HG03520 (cell line): Measurements from ENCODE around the gene TUSC2.
A peak's percentile ranks its signal among the peaks of the same experiment; 100 is the strongest.

Source experiments
- ATAC-seq: cut with Tn5 transposase; IDR thresholded peaks from one replicate; pipeline ENCODE4 v1.9.1; 2021; ENCODE audit warnings: mild to moderate bottlenecking, moderate library complexity; ENCODE audit not compliant: unreplicated experiment

TUSC2 gene, protein sequence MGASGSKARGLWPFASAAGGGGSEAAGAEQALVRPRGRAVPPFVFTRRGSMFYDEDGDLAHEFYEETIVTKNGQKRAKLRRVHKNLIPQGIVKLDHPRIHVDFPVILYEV

DNA sequence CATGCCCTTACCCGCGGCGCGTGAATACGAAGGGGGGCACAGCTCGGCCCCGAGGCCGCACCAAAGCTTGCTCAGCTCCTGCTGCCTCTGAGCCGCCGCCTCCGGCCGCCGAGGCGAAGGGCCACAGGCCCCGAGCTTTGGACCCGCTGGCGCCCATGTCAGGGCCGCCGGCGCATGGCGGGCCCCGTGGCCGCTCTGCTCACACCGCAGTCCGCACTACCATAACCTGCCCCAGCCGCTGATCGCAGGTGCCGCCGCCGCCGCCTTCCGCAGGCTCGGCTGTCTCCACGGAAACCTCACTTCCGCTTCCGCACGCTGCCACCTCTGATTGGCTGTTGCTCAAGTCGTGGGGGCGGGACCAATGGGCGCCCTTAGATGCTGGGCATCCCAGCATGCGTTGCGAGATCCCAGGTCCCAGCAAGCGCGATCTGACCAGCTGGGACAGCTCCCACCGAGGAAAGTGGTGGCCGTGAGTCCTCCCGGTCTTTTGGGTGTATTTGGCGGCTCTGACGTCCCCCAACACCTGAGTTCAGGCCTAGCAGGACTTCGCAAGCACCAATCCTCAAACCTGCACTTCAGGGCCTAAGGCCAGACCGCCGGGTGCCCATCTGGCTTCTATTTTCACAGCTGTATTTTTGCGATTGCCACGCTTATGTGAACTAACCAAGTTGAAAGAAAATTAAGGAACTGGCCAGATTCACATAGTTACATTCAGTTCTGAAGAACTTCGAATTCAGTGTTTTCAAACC, at the start of gene TUSC2:
Gene TUSC2 (minus strand): TSS at position 281 of the 749 bp plus-strand sequence. CDS start 124 bp downstream, at position 157.
- ATAC-seq = peak; percentile 72

DNA sequence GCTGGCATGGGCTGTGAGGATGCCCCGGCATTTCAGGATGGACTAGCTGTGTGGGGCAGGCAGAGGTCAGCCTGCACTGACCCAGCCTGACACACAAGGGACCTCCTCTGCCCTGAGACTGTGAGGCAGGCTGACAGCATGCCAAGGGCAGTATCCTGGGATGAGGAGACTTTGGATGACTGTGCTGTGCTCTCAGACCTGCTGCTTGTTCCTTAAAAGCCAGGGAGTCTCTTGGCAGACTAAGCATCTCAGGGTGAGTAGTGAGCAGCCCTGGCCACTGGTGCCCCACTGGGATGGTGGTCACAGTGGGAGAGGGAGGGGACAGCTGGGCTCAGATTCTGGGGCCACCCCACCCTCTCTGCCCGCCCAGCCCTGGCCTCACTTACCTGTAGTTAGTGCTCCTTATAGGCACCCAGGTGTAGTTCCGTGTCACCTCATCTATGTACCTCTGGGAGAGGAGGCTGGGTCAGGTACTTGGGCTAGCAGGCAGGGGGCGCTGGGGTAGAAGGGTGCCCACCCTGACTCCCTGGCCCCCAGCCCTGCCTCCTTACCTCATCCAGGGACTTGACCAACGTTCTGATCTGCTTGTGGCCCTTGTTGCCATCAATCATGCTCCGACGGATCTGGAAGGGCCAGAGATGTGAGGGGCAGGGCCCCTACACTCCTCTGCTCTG, 47.4 kb upstream of the TUSC2 start:
- ATAC-seq = no peak

DNA sequence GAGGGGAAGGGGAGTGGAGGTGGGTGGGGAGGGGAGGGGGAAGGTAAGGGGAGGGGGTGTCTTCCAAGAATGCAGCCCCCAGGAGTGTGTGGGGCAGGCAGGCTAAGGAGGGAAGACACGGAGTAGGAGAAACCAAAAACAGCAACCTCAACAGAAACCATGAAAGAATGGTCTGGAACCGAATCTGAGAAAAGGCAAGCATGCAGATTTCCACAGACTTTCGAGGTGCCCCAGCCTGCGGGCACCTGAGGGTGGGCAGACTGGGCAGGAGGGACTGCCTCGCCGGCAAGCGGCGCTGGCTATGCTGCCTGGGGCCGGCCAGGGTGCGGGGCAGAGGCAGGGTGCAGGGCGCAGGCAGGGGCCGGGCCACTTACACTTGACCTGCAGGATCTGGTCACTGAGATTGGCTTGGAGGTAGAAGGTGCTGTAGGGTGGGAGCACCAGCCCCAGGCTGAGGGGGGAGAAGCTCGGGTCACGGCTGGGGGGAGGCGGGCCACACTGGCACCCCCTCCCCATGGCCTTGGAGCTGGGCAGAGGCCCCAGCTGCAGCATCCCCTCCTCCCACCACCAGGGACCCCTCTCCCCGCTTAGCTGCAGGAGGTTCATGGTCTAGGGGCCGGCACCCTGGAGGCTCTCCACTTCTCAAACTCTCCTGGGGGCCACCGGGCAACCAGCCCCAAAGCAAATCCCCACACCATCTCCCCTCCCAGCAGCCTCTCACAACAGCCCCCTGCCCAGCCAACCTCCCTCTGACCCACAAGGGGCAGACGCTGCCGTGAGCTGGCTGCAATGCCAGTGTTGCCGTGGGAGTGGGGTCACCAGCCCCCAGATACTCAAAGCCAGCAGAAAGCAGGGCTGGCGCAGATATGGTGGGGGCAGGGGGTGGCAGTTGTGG, 46.6 kb upstream of the TUSC2 start:
- ATAC-seq = no peak

DNA sequence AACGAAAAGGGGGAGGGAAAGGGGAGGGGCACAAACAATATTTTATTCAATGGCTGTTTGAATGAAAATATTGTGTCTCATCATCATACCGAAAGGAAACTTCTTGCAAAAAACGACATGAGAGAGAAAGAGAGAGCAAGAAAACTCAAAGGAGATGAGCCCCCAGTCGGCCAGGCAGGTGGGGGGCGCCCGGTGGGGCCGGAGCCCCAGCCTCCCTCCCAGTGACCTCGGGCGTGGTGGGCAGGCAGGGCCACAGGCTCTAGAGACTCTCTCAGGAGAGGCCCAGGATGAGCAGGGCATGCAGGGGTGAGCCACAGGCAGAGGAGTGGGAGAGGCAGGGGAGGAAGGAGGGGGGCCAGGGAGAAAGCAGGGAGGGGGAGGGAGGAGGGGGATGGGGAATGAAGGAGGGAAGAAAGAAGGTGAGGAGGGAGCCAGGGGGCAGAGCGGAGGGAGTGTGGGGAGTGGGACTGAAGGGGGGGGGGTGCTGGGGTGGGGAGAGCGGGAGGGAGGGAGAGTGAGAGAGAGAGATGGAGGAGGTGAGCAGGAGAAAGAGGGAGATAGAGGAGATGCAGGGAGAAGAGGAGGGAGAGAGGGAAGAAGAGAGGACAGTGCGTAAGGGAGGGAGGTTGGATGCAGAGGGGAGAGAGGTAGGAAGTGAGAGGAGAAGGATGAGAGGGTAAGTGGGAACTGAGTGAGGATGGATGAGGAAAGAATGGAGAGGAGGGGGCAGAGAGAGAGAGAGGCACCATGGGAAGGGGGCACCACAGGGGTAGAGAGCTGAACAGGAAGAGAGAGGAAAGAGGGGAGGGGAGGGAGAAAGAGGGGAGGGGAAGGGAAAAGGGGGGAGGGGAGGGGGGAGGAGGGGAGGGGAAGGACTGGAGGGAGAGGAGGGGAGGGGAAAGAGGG, 45.4 kb upstream of the TUSC2 start:
- ATAC-seq = no peak

DNA sequence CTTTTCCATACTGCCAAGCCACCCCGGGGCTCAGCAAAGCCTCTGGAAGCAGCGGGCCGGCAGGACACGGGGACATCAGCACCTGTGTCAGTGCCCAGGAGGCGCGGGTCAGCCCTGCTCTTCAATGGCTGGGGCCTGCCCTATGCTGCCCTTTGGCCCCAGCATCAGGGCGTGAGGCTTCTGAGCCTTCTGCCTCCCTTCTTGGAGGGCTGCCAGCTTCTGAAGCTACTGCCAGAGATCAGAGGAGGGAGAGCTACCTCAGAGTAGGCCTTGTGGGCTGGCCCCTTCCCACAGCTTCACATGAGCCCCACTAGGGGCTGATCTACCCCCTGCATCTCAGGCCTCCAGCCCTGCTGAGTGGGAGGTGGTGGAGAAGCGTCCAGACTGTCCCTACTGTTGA, 44.3 kb upstream of the TUSC2 start:
- ATAC-seq = no peak

DNA sequence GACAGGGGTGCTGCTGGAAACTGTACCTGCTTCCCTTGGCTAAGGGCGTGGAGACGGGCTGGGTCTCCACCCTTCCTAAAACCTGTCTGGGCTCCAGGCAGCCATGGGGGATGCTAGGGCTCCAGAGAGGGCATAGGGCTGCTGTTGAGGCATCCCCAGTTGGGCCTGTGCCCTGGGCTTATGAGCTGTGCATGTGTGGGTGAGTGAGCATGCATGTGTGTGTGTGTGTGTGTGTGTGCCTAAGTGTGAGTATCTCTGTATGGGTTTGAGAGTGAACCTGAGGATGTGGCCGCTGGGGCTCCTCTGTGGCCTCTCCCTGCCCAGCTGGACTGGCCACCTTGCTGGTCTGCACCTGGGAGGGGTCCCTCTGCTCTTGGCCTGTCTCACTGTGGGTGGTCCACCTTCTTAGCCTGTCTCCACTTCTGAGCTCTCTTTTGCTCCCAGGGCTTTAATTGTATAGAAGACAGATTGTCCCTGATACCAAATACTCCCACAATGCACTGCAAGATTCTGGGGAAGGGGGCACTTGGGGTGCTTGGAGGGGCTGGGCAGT, 43.2 kb upstream of the TUSC2 start:
- no peak for ATAC-seq

DNA sequence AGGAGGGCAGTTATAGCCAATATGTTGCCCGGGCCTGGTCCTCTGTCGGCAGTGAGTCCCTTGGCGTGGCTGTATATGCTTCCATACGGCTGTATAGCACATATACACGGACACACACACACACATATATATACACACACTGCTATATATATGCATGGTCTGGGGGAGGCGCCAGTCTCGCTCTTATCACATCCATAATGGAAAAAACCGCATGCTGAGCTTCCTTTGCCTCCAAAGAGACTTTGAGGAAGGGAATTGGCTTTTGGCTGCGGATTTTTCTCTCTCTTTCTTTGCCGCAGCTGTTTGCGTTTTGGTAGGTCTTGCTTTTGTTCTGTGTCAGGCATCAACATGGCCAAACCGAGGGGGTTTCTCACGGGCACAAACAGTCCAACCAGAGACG, 42.6 kb upstream of the TUSC2 start:
- no peak for ATAC-seq

DNA sequence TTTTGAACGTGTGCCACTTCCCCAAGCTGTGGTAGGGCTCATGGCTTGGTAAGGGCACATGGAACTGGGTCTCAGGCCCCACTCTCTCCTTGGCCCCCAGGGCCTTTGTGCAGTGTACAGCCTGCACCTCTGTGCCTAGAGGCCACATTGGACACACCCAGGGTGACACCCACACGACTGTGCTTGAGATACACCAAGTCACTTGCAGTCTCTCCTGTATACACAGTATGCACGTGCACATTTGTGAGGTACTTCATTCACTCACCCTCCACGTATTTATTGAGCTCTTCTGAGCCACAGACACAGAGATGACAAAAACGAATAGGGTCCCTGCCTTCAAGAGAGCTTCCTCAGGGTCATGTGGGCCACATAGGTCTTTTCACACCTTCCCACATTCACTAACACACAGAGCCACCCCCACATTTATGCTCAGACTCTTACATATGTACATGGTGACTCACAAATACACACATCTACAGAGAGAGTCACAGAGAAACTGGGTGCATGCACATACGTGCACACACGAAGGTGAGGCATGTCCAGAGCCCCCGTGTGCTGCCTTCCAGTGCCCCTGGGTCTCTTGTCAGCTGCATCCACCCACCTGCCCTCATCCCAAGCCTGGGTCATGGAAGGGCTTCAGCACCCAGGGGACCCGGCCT, 41.1 kb upstream of the TUSC2 start:
- ATAC-seq = no peak

DNA sequence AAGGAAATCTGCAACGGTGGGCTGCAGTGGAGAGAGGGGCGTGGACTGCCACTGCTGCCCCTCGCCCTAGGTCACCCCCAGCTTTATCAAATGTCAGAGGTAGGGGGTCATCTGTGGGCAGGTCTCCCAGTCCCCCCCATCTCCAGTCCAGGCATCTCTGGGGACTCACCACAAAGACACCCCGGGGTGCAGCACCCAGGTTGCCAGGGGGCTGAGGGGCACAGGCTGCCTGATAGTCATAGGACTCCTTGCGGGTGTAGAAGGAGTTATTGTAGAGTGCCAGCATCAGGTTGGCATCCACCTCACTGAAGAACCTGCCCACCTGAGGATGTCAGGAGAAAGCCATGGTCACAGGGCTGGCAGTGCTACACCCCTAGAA, 37.8 kb upstream of the TUSC2 start:
- ATAC-seq = no peak

DNA sequence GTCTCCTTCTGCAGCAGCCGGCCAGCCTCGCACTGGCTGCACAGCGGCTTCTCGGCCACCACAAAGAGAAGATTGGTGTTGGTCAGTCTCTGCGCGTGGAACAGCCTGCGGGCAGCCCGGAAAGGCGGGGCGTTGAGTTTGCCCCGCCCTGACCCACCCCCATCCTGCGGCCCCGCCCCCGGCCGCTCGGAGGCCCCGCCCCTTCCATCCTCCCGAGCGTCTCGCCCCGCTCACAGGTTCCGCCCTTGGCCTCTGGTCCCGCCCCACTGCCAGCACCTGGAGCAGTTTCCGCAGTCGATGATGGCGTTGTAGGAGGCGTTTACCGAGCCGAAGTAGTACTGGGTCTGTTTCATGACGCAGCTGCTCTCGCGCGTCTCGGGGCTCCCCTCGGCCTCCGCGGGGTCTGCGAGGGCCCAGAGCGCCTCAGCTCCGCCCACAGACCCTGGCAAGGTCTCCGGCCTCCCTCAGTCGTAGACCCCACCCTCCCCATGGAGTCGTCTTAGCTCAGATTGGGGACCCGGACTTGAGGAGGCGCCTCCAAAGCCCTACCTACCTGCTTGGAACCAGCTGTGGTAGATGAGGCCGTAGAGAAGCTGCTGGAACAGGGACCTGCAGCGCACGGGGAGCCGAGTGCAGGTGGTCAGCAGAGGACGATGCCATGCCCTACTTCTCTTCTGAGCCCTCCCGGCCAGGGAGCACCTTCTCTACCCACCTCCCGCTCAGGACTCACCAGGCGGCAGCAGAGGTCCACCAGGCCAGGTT, 37.2 kb upstream of the TUSC2 start:
- ATAC-seq = peak; percentile 85

DNA sequence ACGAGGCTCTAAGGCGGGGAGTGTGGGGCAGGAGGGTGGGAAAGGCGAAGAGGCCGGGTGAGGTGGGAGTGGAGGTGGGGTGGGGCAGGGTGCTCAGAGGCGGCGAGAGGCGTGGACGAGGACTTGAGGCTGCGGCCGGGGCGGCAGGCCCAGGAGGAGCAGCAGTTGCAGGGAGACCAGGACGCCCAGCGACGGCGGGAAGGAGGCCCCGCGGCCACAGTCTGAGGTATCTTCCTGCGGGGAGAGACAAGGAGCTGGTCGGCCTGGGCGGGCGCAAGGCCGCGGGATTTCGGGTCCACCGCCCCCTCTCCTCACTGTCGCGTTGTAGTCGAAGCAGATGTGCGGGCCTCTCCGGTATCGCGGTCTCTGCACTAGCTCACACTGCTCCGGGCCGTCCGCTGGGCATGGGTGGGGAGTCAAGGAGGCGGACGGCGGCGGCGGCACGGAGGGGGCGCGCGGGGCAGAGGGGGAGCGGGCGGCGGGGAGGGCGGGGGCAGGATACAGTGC, 36.6 kb upstream of the TUSC2 start:
- ATAC-seq = no peak

DNA sequence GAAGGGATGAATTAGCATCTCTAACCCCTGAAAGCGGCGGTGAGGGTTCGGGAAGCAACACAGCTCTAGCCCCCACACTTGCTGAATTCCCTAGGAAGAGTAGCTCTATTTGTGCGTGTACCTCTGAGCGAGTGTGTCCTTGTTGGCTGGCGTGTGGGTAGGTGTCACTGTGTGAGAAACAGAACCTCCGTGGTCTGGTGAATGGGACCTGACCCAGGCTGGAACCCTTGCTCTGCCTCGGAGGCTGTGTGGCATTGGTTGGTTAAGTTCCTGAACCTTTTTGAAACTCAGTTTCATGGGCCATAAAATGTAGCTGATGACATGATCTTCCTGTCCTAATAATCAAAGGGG, 31.7 kb upstream of the TUSC2 start:
- ATAC-seq = peak; percentile 6

DNA sequence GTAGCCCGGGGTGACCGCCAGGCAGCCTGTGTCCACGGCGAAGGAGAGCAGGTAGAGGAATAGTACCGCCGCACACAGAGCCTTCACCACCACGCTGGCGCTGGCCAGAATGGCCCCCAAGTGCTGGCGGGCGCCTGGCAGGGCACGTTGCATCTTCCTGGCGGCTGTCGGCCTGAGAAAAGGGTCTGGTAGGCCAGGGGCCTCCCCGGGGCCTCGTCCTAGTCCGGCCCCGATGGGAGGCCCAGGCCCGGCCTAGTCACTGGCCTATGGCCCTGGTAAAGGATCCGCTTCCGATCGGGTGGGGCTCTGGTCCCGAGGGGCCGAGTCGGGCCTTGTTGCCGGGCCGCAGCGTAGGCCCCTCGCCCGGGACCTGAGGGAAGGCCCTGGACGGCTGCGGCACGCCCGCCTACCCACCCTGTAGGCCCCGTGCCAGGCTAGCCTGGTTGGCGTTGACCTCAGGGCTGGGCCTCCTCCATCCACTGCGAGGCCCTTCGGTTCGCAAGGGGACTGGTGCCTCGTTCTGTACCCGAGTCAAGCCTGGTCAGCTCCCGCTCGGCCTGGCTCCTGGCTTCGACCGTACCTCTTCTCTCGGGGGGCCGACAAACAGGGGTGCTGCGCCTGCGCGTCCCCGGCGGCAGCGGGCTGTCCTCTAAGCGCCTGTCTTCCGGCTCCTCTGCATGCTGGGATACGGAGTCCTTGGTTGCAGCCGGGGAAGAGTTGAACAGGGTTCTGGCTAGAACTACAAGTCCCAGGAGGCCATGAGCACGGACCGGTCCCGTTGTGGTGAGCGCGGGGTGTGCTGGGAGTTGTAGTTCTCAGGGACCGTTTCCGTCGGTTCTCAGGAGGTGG, 31.1 kb upstream of the TUSC2 start, which contains the start of gene TMEM115:
Gene TMEM115 (minus strand): TSS at position 611 of the 849 bp plus-strand sequence. CDS start 458 bp downstream, at position 153.
- ATAC-seq = peak; percentile 97

DNA sequence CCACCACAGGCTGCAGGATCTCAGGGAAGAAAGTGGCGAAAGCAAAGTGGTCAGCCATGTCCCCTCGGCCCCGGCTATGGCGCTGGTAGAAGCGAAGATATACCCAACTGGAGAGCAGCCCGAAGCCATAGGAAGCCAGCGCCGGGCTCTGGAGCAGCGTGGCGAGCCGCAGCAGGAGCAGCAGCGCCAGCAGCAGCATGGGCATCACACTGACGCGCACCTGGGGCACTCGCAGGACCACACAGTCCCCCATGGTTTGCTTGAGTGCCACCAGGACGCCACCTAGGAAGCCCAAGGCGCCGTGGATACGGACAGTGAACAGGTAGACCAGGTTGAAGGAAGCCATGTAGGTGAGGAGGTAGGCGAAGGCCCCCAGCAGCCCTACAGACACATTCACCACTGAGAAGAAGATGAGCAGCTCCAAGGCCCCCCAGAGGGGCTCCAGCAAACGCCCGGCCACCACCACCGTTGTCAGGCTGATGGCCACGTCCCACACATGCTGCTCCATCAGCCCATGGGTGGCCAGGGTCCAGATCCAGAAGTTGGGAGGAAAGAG, 30.4 kb upstream of the TUSC2 start:
- ATAC-seq = no peak

DNA sequence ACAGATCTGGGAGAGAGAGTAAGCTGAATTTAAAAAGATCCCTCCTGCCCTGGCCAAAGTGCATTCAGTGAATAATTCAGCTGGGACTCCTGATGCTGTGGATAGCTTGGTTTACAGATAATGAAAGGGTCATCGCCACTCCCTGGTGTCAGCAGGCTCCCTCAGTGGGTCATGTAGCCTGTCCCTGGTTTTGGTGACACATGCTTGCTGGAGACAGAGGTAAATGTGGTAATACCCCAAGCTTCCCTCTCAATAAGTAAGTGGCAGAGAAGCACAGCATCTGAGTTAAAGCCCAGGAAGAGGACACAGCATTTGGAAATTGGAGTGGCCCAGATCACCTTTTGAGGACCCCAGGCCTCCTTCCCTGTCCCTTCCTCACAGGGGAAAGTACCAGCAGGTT, 29.5 kb upstream of the TUSC2 start:
- no peak for ATAC-seq

DNA sequence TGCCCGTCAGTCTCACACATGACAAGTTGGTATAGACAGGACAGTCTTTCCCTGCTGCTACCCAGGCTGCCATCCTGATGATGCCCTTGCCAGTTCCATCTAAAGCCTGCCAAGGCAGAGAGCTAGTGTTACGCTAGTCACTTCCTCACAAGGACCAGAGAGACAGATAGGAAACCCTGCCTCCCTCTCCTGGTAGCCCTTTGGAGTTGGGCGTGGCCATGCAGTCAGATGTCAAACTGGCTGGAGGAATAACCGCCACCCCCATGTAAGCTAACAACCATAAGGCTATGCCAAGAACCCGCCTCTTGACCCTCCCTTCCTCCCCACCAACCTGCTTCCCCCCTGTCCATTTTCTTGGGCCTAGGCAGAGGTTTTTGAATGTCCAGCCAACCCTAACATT, 28.5 kb upstream of the TUSC2 start:
- no peak for ATAC-seq

DNA sequence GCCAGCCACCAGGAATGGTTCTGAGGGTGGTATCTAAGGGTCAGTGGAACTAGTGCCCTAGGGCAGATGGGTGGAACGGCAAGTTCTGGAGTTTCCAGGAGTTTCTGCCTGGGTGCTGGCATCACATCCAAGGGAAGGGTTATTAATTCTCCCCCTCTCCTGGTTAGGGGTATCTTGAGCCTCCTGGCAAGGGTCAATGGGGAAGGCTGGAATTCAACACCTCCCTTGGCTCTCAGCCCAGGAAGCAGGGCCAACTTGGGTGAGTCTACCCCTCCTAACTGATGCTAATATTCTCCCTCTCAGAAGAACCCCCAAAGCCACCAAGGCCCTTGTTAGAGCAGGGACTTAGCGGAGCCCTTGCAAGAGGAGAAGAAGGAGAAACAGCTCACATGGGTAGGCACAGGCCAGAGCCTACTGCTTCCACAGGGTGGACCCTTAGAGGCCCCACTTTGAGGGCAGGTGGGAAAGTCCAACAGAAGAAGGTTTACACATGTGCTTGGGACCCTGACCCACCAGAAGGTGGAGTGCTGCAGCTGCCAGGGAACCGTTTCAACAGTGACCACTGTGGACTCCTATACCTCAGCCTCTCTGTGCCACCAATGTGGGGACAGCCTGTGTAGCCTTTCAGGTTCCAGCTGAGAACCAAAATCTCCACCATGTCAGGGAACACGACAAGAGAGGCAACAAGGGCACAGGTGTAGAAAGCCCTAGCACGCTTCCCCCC, 28.0 kb upstream of the TUSC2 start:
- no peak for ATAC-seq
